Activated naive CD8-positive, alpha-beta T cell treated with anti-CD3 and anti-CD28 coated beads for 36 hours (primary cell): ENCODE data around the gene VPS4A. TPM values are rescaled to one million over a fixed set of nuclear protein-coding genes. Genes with fewer than 3 reads are reported as not detected.

ENCODE experiments used
- DNase-seq: peaks from one replicate; pipeline ENCODE4 v3.0.0; 2021
- H3K27ac Mint-ChIP-seq: one replicate; pipeline ENCODE4 v1.8.0; 2022; ENCODE audit warnings: mild to moderate bottlenecking, moderate library complexity, mixed read lengths
- H3K27me3 Mint-ChIP-seq: one replicate; pipeline ENCODE4 v1.8.0; 2022; ENCODE audit warnings: mild to moderate bottlenecking, mixed read lengths
- H3K36me3 Mint-ChIP-seq: one replicate; pipeline ENCODE4 v1.8.0; 2021; ENCODE audit warnings: mild to moderate bottlenecking, mixed read lengths
- H3K4me1 Mint-ChIP-seq: one replicate; pipeline ENCODE4 v1.8.0; 2021; ENCODE audit warnings: mixed read lengths
- H3K4me3 Mint-ChIP-seq: one replicate; pipeline ENCODE4 v1.8.0; 2022; ENCODE audit warnings: mild to moderate bottlenecking, moderate library complexity, mixed read lengths
- H3K9me3 Mint-ChIP-seq: one replicate; pipeline ENCODE4 v1.8.0; 2022; ENCODE audit warnings: mixed read lengths
- total RNA-seq, 2 experiments: library from RNA; stranded (reverse); gene quantifications; one replicate each; pipeline ENCODE4 v1.2.3, GENCODE V29; 2021

The VPS4A gene
- total RNA-seq, 2 experiments from 2014 or later = 27.0 to 28.6 TPM

GRCh38 chr16:69329369-69330285, 18.5 kb downstream of the VPS4A start:
- Mint-ChIP-seq H3K27me3 (no peaks in the 10 kb centered on the region), H3K9me3 (no peaks in the 10 kb centered on the region), H3K4me3 (peak overlapping the region; percentile 88), H3K36me3 (peaks cover 45% of the 10 kb centered on the region), H3K27ac (peak overlapping the region; percentile 79), H3K4me1 (peaks cover 40% of the 10 kb centered on the region)
- peak; percentile 61 for DNase-seq

GRCh38 chr16:69330286-69331109, 19.3 kb downstream of the VPS4A start, which contains the start of gene PDF:
PDF (minus strand) TSS chr16:69330588; CDS start chr16:69330570, 18 bp downstream.
- peak within 1 kb of the TSS; percentile 88 for H3K4me3 Mint-ChIP-seq
- peaks cover 36% of the 10 kb centered on the region for H3K4me1 Mint-ChIP-seq
- H3K27ac Mint-ChIP-seq = peak within 1 kb of the TSS; percentile 88
- H3K27me3 Mint-ChIP-seq = no peaks in the 10 kb centered on the region
- no peaks in the 10 kb centered on the region for H3K9me3 Mint-ChIP-seq
- peak; percentile 91 for DNase-seq
- peaks cover 38% of the 10 kb centered on the region for H3K36me3 Mint-ChIP-seq

- no peak overlapping the region for H3K27ac Mint-ChIP-seq
- H3K4me1 Mint-ChIP-seq = peaks cover 15% of the 10 kb centered on the region
- DNase-seq = no peak
- H3K36me3 Mint-ChIP-seq = peaks cover 11% of the 10 kb centered on the region
- no peaks in the 10 kb centered on the region for H3K27me3 Mint-ChIP-seq
- H3K4me3 Mint-ChIP-seq = no peak overlapping the region
- no peaks in the 10 kb centered on the region for H3K9me3 Mint-ChIP-seq
Measured at GRCh38 chr16:69334696-69335095, 23.5 kb downstream of the VPS4A start.

GRCh38 chr16:69338557-69339288, 27.6 kb downstream of the VPS4A start:
- Mint-ChIP-seq H3K27me3 (no peaks in the 10 kb centered on the region), H3K4me1 (peaks cover 34% of the 10 kb centered on the region), H3K9me3 (no peaks in the 10 kb centered on the region), H3K27ac (peak overlapping the region; percentile 96), H3K4me3 (peak overlapping the region; percentile 96), H3K36me3 (peaks cover 32% of the 10 kb centered on the region)
- DNase-seq = no peak

GRCh38 chr16:69339289-69340094, 28.3 kb downstream of the VPS4A start, which contains the start of the genes COG8 and NIP7:
COG8 (minus strand) TSS chr16:69339564; CDS start chr16:69339552, 12 bp downstream.
NIP7 (plus strand) TSS chr16:69339772; CDS start chr16:69339830, 58 bp downstream.
- peaks cover 34% of the 10 kb centered on the region for H3K4me1 Mint-ChIP-seq
- H3K36me3 Mint-ChIP-seq = peaks cover 33% of the 10 kb centered on the region
- H3K4me3 Mint-ChIP-seq = peak within 1 kb of the TSS; percentile 96
- H3K27ac Mint-ChIP-seq = peak within 1 kb of the TSS; percentile 96
- peak; percentile 91 for DNase-seq
- no peaks in the 10 kb centered on the region for H3K27me3 Mint-ChIP-seq
- no peaks in the 10 kb centered on the region for H3K9me3 Mint-ChIP-seq

- Mint-ChIP-seq H3K36me3 (peaks cover 33% of the 10 kb centered on the region), H3K27ac (peak overlapping the region; percentile 96), H3K27me3 (no peaks in the 10 kb centered on the region), H3K9me3 (no peaks in the 10 kb centered on the region), H3K4me1 (peaks cover 35% of the 10 kb centered on the region), H3K4me3 (peak overlapping the region; percentile 96)
- peak; percentile 39 for DNase-seq
Measured at GRCh38 chr16:69340095-69340644, 29.0 kb downstream of the VPS4A start.

GRCh38 chr16:69344171-69344570, 33.0 kb downstream of the VPS4A start:
- Mint-ChIP-seq H3K36me3 (peaks cover 35% of the 10 kb centered on the region), H3K4me3 (no peak overlapping the region), H3K4me1 (peaks cover 23% of the 10 kb centered on the region), H3K27me3 (no peaks in the 10 kb centered on the region), H3K27ac (no peak overlapping the region), H3K9me3 (no peaks in the 10 kb centered on the region)
- DNase-seq = no peak

- H3K4me1 Mint-ChIP-seq = peaks cover 17% of the 10 kb centered on the region
- H3K27me3 Mint-ChIP-seq = no peaks in the 10 kb centered on the region
- no peak overlapping the region for H3K27ac Mint-ChIP-seq
- H3K4me3 Mint-ChIP-seq = no peak overlapping the region
- H3K36me3 Mint-ChIP-seq = peaks cover 25% of the 10 kb centered on the region
- H3K9me3 Mint-ChIP-seq = no peaks in the 10 kb centered on the region
- no peak for DNase-seq
Measured at GRCh38 chr16:69345923-69346322, 34.8 kb downstream of the VPS4A start.

- peaks cover 17% of the 10 kb centered on the region for H3K36me3 Mint-ChIP-seq
- H3K4me1 Mint-ChIP-seq = peaks cover 10% of the 10 kb centered on the region
- DNase-seq = no peak
- H3K27me3 Mint-ChIP-seq = no peaks in the 10 kb centered on the region
- no peak overlapping the region for H3K4me3 Mint-ChIP-seq
- H3K27ac Mint-ChIP-seq = no peak overlapping the region
- H3K9me3 Mint-ChIP-seq = no peaks in the 10 kb centered on the region
Measured at GRCh38 chr16:69346683-69347082, 35.5 kb downstream of the VPS4A start.

- no peak overlapping the region for H3K27ac Mint-ChIP-seq
- H3K36me3 Mint-ChIP-seq = peaks cover 15% of the 10 kb centered on the region
- no peak for DNase-seq
- no peak overlapping the region for H3K4me3 Mint-ChIP-seq
- H3K9me3 Mint-ChIP-seq = no peaks in the 10 kb centered on the region
- H3K27me3 Mint-ChIP-seq = no peaks in the 10 kb centered on the region
- H3K4me1 Mint-ChIP-seq = peaks cover 3% of the 10 kb centered on the region
Measured at GRCh38 chr16:69348222-69348621, 37.1 kb downstream of the VPS4A start.

- Mint-ChIP-seq H3K4me3 (no peak overlapping the region), H3K27ac (no peak overlapping the region), H3K36me3 (peaks cover 12% of the 10 kb centered on the region), H3K27me3 (no peaks in the 10 kb centered on the region), H3K4me1 (peaks cover 3% of the 10 kb centered on the region), H3K9me3 (no peaks in the 10 kb centered on the region)
- no peak for DNase-seq
Measured at GRCh38 chr16:69349536-69349935, 38.4 kb downstream of the VPS4A start.

- H3K27ac Mint-ChIP-seq = no peak overlapping the region
- H3K4me1 Mint-ChIP-seq = no peaks in the 10 kb centered on the region
- no peak for DNase-seq
- H3K36me3 Mint-ChIP-seq = peaks cover 16% of the 10 kb centered on the region
- no peak overlapping the region for H3K4me3 Mint-ChIP-seq
- H3K9me3 Mint-ChIP-seq = no peaks in the 10 kb centered on the region
- H3K27me3 Mint-ChIP-seq = no peaks in the 10 kb centered on the region
Measured at GRCh38 chr16:69350536-69351133, 39.5 kb downstream of the VPS4A start.

GRCh38 chr16:69351309-69352027, 40.3 kb downstream of the VPS4A start, which contains the start of gene TMED6:
TMED6 (minus strand) TSS chr16:69351786; CDS start chr16:69351753, 33 bp downstream.
- no peak for DNase-seq
- H3K4me3 Mint-ChIP-seq = no peak within 1 kb of the TSS
- H3K4me1 Mint-ChIP-seq = no peaks in the 10 kb centered on the region
- peaks cover 18% of the 10 kb centered on the region for H3K36me3 Mint-ChIP-seq
- no peaks in the 10 kb centered on the region for H3K27me3 Mint-ChIP-seq
- H3K9me3 Mint-ChIP-seq = no peaks in the 10 kb centered on the region
- H3K27ac Mint-ChIP-seq = no peak within 1 kb of the TSS
